Stimulated activated naive CD8-positive, alpha-beta T cell treated with anti-CD3 and anti-CD28 coated beads, Interleukin-15, Interleukin-2, amounts not matched to agents 100 U/mL and 50 U/mL, for 24 hours (primary cell): Measurements from ENCODE around the gene SLC25A39.
"Not testable (repeated sequence)": the region's sequence is repeated elsewhere in the genome, so short reads cannot be mapped to it uniquely, and the experiment has no call there.

Experiments
- ATAC-seq: fragments of 150-1000 bp; cut with Tn5 transposase; one replicate; pipeline ENCODE4 v1.10.0; 2021
- DNase-seq: peaks from one replicate; pipeline ENCODE4 v3.0.0; 2021

The SLC25A39 gene

GRCh38 chr17:44324571-44325275 lies at the start of gene SLC25A39:
Gene SLC25A39 (minus strand): TSS chr17:44324823. CDS start chr17:44323562, 1,261 bp downstream.
- peak; percentile 97 for DNase-seq
- ATAC-seq = peak; percentile 79

GRCh38 chr17:44372036-44372435 lies 47.4 kb upstream of the SLC25A39 start:
- ATAC-seq (no peak), DNase-seq (no peak)

GRCh38 chr17:44369414-44370023 lies 44.9 kb upstream of the SLC25A39 start:
- ATAC-seq = not testable (repeated sequence)

GRCh38 chr17:44368391-44369243 lies 44.0 kb upstream of the SLC25A39 start:
- not testable (repeated sequence) for ATAC-seq, DNase-seq

More at GRCh38 chr17:44369414-44370023, 44.9 kb upstream of the SLC25A39 start:
- DNase-seq = not testable (repeated sequence)

- ATAC-seq (no peak), DNase-seq (no peak)
These were observed 42.8 kb upstream of the SLC25A39 start for GRCh38 chr17:44367231-44367979.

- not testable (repeated sequence) for ATAC-seq, DNase-seq
These were observed 40.4 kb upstream of the SLC25A39 start for GRCh38 chr17:44365051-44365450.

- peak; percentile 88 for ATAC-seq
- peak; percentile 82 for DNase-seq
These were observed 39.1 kb upstream of the SLC25A39 start, which contains the start of gene FAM171A2 for GRCh38 chr17:44363613-44364159. Gene FAM171A2 (minus strand): TSS chr17:44363853. CDS start chr17:44363714, 139 bp downstream.

GRCh38 chr17:44362949-44363612 lies 38.5 kb upstream of the SLC25A39 start:
- no peak for ATAC-seq
- DNase-seq = no peak

GRCh38 chr17:44362459-44362948 lies 37.9 kb upstream of the SLC25A39 start:
- DNase-seq (no peak), ATAC-seq (no peak)

GRCh38 chr17:44361292-44362260 lies 37.0 kb upstream of the SLC25A39 start:
- no peak for DNase-seq
- ATAC-seq = no peak

- DNase-seq (no peak), ATAC-seq (no peak)
These were observed 36.2 kb upstream of the SLC25A39 start for GRCh38 chr17:44360826-44361225.

GRCh38 chr17:44360144-44360533 lies 35.5 kb upstream of the SLC25A39 start:
- DNase-seq (no peak), ATAC-seq (no peak)

- ATAC-seq (no peak), DNase-seq (no peak)
These were observed 35.0 kb upstream of the SLC25A39 start for GRCh38 chr17:44359458-44360143.

GRCh38 chr17:44359006-44359405 lies 34.4 kb upstream of the SLC25A39 start:
- no peak for DNase-seq
- no peak for ATAC-seq

- DNase-seq = no peak
- ATAC-seq = no peak
These were observed 33.4 kb upstream of the SLC25A39 start for GRCh38 chr17:44358066-44358465.

- ATAC-seq = no peak
- DNase-seq = no peak
These were observed 31.6 kb upstream of the SLC25A39 start for GRCh38 chr17:44356241-44356640.

- ATAC-seq (no peak), DNase-seq (no peak)
These were observed 31.0 kb upstream of the SLC25A39 start for GRCh38 chr17:44355642-44356099.

- peak; percentile 79 for DNase-seq
These were observed 30.2 kb upstream of the SLC25A39 start for GRCh38 chr17:44354582-44355561.

More at GRCh38 chr17:44354582-44355561, 30.2 kb upstream of the SLC25A39 start:
- ATAC-seq = no peak
